ENCODE results near the gene CCDC6.
"Not testable (repeated sequence)": the region's sequence is repeated elsewhere in the genome, so short reads cannot be mapped to it uniquely, and the experiment has no call there.

Gene CCDC6

GRCh38 chr10:59785476-59785875 is 120.9 kb downstream of the CCDC6 start:
- H3K4me3 Mint-ChIP-seq; H3K36me3 Mint-ChIP-seq (ENCODE audit: low read depth); H3K9me3 Mint-ChIP-seq; H3K27ac Mint-ChIP-seq; H3K4me1 Mint-ChIP-seq; H3K27me3 Mint-ChIP-seq (ENCODE audit: low read depth, poor library complexity); DNase-seq: not testable (repeated sequence)

GRCh38 chr10:59781511-59781910 is 124.8 kb downstream of the CCDC6 start:
- Mint-ChIP-seq H3K4me3 (no peak overlapping the region), H3K9me3 (peaks cover 21% of the 10 kb centered on the region), H3K27me3 (ENCODE audit: low read depth, poor library complexity) (peaks cover under 1% of the 10 kb centered on the region), H3K36me3 (ENCODE audit: low read depth) (peaks cover 10% of the 10 kb centered on the region), H3K27ac (no peak overlapping the region), H3K4me1 (peaks cover 4% of the 10 kb centered on the region)
- no peak for DNase-seq
- TF ChIP-seq CTCF (IDR thresholded peaks at IDR 0.05) = no peak

- H3K4me1 Mint-ChIP-seq = no peaks in the 10 kb centered on the region
- peaks cover 36% of the 10 kb centered on the region for H3K9me3 Mint-ChIP-seq
- H3K27me3 Mint-ChIP-seq (ENCODE audit: low read depth, poor library complexity) = peaks cover 2% of the 10 kb centered on the region
- no peak for TF ChIP-seq CTCF (IDR thresholded peaks at IDR 0.05)
- peaks cover 12% of the 10 kb centered on the region for H3K36me3 Mint-ChIP-seq (ENCODE audit: low read depth)
- H3K4me3 Mint-ChIP-seq = no peak overlapping the region
- H3K27ac Mint-ChIP-seq = peak overlapping the region; percentile 60
- DNase-seq = no peak
These were observed 126.4 kb downstream of the CCDC6 start for GRCh38 chr10:59779756-59780533.

GRCh38 chr10:59774451-59774850 is 131.9 kb downstream of the CCDC6 start:
- DNase-seq = no peak
- Mint-ChIP-seq H3K27ac (no peak overlapping the region), H3K4me1 (no peaks in the 10 kb centered on the region), H3K36me3 (ENCODE audit: low read depth) (peaks cover 17% of the 10 kb centered on the region), H3K4me3 (no peak overlapping the region), H3K27me3 (ENCODE audit: low read depth, poor library complexity) (peaks cover 6% of the 10 kb centered on the region), H3K9me3 (peaks cover 74% of the 10 kb centered on the region)
- no peak for TF ChIP-seq CTCF (IDR thresholded peaks at IDR 0.05)

- Mint-ChIP-seq H3K4me3 (no peak overlapping the region), H3K4me1 (no peaks in the 10 kb centered on the region), H3K27me3 (ENCODE audit: low read depth, poor library complexity) (peaks cover 6% of the 10 kb centered on the region), H3K9me3 (peaks cover 69% of the 10 kb centered on the region), H3K27ac (no peak overlapping the region), H3K36me3 (ENCODE audit: low read depth) (peaks cover 13% of the 10 kb centered on the region)
- no peak for DNase-seq
- no peak for TF ChIP-seq CTCF (IDR thresholded peaks at IDR 0.05)
These were observed 133.3 kb downstream of the CCDC6 start for GRCh38 chr10:59773088-59773487.

- no peak for TF ChIP-seq CTCF (IDR thresholded peaks at IDR 0.05)
- Mint-ChIP-seq H3K27ac (no peak overlapping the region), H3K4me1 (no peaks in the 10 kb centered on the region), H3K36me3 (ENCODE audit: low read depth) (peaks cover 5% of the 10 kb centered on the region), H3K9me3 (peaks cover 51% of the 10 kb centered on the region), H3K4me3 (no peak overlapping the region), H3K27me3 (ENCODE audit: low read depth, poor library complexity) (peaks cover 4% of the 10 kb centered on the region)
- no peak for DNase-seq
These were observed 135.1 kb downstream of the CCDC6 start for GRCh38 chr10:59771162-59771807.

All from nephron progenitor cell (in vitro differentiated cells).